ENCODE measurements around the gene NFASC. TPM values are rescaled to one million over a fixed set of nuclear protein-coding genes. Genes with fewer than 3 reads are reported as not detected.

NFASC gene
- total and polyA plus RNA-seq, 2 donors (not counting 3 experiments of a cell fraction or from before 2014, with no cell fraction given) = not detected

DNA sequence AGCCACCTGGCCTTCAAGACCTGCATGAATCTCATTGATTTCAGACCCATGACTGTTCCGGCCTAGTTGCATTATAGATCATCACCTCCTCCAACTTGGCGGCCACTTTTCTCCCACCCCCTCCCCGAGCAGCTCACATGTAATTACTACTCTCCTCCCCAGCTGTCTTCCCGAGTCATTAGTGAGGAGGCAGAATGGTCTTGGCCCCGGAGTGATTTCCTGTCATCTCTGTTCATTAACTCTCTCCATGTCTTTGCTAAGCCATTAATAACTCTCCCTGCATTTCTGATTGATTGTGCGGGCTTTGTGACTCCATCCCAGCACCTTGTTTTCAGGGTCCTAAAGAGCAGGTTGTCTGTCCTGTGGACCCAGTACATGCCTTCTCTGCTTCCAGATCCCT lies 96.8 kb downstream of the NFASC start:
- FAIRE-seq (no peak), DNase-seq (ENCODE audit: low read depth, low spot score) (no peak)
- no peaks in the 10 kb centered on the region for H4K20me1 ChIP-seq (replicated peaks; ENCODE audit: control insufficient read depth, extremely low read depth, insufficient read depth, low read length)
- no TSS peak for BruUV-seq (replicated peaks)
- H3K79me2 ChIP-seq (ENCODE audit: control insufficient read depth, insufficient read depth, low read length) = no peaks in the 10 kb centered on the region
- intact Hi-C loops (cut with micrococcal nuclease) (no loop called here), dilution Hi-C loops (cut with MboI; ENCODE audit: extremely low pct_ligation_motif_present, low sequenced_read_pairs) (no loop called here)
- no peaks in the 10 kb centered on the region for H3K9me1 ChIP-seq (replicated peaks; ENCODE audit: control insufficient read depth, extremely low read depth, insufficient read depth, low read length)
- TF ChIP-seq EZH2 (IDR thresholded peaks at IDR 0.05; ENCODE audit: borderline replicate concordance, low read depth, low read length, severe bottlenecking) (no peak), POLR2AphosphoS5 (IDR thresholded peaks at IDR 0.05; ENCODE audit: insufficient read depth, low read depth, low read length) (no peak), JUN (IDR thresholded peaks at IDR 0.05; ENCODE audit: borderline replicate concordance, insufficient read depth, insufficient read length, low read depth) (no peak), POLR2A (IDR thresholded peaks at IDR 0.05; ENCODE audit: low read depth, low read length) (no peak), CTCF (IDR thresholded peaks at IDR 0.05; ENCODE audit: extremely low read depth in 1 of 2, insufficient read depth in 1 of 2, low read depth in 1 of 2, low read length in 2 of 2) (no peak), MAX (IDR thresholded peaks at IDR 0.05; ENCODE audit: insufficient read depth, insufficient read length) (no peak), MYC (IDR thresholded peaks at IDR 0.05; ENCODE audit: low read depth, low read length) (no peak), GATA2 (IDR thresholded peaks at IDR 0.05; ENCODE audit: insufficient read depth, insufficient read length, low read depth, low read length) (no peak), FOS (IDR thresholded peaks at IDR 0.05; ENCODE audit: borderline replicate concordance, insufficient read depth, low read length) (no peak)
- H3K4me1 ChIP-seq (ENCODE audit: control insufficient read depth, extremely low read depth, insufficient read depth, low read length) = peaks cover 9% of the 10 kb centered on the region
- H3K27me3 ChIP-seq (ENCODE audit: control insufficient read depth in 2 of 2, insufficient read depth in 2 of 2, low read length in 2 of 2) = peaks cover 12 to 13% of the 10 kb centered on the region in 2 experiments
- H3K9ac ChIP-seq (replicated peaks; ENCODE audit: extremely low read depth, insufficient read depth, low read length) = no peak overlapping the region
- H3K9me3 ChIP-seq (replicated peaks; ENCODE audit: control insufficient read depth, insufficient read depth, low read length) = no peaks in the 10 kb centered on the region
- H3K27ac ChIP-seq (ENCODE audit: insufficient read depth, low read depth, low read length) = no peak overlapping the region
- ChIA-PET CTCF (interaction anchor here (2.0 kb wide), 1 partner anchor 94 kb away, joined by 8 read pairs; no protein-coding TSS in a partner anchor), POLR2A (no interaction called here)
- H3K36me3 ChIP-seq (ENCODE audit: control insufficient read depth in 2 of 2, extremely low read depth in 1 of 2, insufficient read depth in 2 of 2, low read length in 2 of 2) = no peaks in the 10 kb centered on the region
- no peak overlapping the region for H2AFZ ChIP-seq (ENCODE audit: low read depth, low read length)
- H3K4me3 ChIP-seq (replicated peaks in 1 of 3; ENCODE audit: insufficient read depth in 1 of 3, low read depth in 1 of 3, low read length in 3 of 3) = no peak overlapping the region
- no peak overlapping the region for H3K4me2 ChIP-seq (ENCODE audit: insufficient read depth, low read length)
